Type B pancreatic cell (in vitro differentiated cells): Measurements from ENCODE around the gene RYR2. TPM values are rescaled to one million over a fixed set of nuclear protein-coding genes. Genes with fewer than 3 reads are reported as not detected.

ENCODE experiments used
- DNase-seq: peaks from one replicate; pipeline ENCODE4 v3.0.0; 2021; ENCODE audit warnings: mixed read lengths; ENCODE audit not compliant: unreplicated experiment; ENCODE audit errors: extremely low spot score
- H3K27ac Mint-ChIP-seq: 2 replicates; pipeline ENCODE4 v1.8.0; 2021; ENCODE audit warnings: mild to moderate bottlenecking, mixed read lengths
- H3K27me3 Mint-ChIP-seq: 2 replicates; pipeline ENCODE4 v1.8.0; 2021; ENCODE audit warnings: mixed read lengths
- H3K36me3 Mint-ChIP-seq: 2 replicates; pipeline ENCODE4 v1.8.0; 2021; ENCODE audit warnings: mixed read lengths
- H3K4me1 Mint-ChIP-seq: one replicate; pipeline ENCODE4 v1.8.0; 2021; ENCODE audit warnings: mixed read lengths; ENCODE audit not compliant: unreplicated experiment
- H3K4me3 Mint-ChIP-seq: 2 replicates; pipeline ENCODE4 v1.8.0; 2021; ENCODE audit warnings: mild to moderate bottlenecking, mixed read lengths
- H3K9me3 Mint-ChIP-seq: 2 replicates; pipeline ENCODE4 v1.8.0; 2021; ENCODE audit warnings: mixed read lengths
- CTCF ChIP-seq: fragments of 200-600 bp; sonication (generic); conservative IDR thresholded peaks from 2 replicates; pipeline ENCODE4 v1.5.0; 2021; ENCODE audit warnings: antibody characterized with exemption, mild to moderate bottlenecking
- total RNA-seq: library from RNA; stranded (reverse); gene quantifications from 2 replicates; pipeline ENCODE4 v1.2.1, GENCODE V29; 2021; ENCODE audit warnings: low replicate concordance

RYR2 gene
- total RNA-seq, 1 donor from 2014 or later: 0.58 TPM

- Mint-ChIP-seq H3K36me3 (no peaks in the 10 kb centered on the region), H3K27ac (no peak overlapping the region), H3K27me3 (peaks cover 38% of the 10 kb centered on the region), H3K9me3 (no peaks in the 10 kb centered on the region), H3K4me1 (no peaks in the 10 kb centered on the region), H3K4me3 (no peak overlapping the region)
- DNase-seq: no peak
- TF ChIP-seq CTCF: no peak
Observed at GRCh38 chr1:237035759-237036158, 6.2 kb upstream of the RYR2 start.

- H3K36me3 Mint-ChIP-seq: no peaks in the 10 kb centered on the region
- H3K4me1 Mint-ChIP-seq: peaks cover 5% of the 10 kb centered on the region
- DNase-seq: no peak
- H3K4me3 Mint-ChIP-seq: no peak overlapping the region
- no peaks in the 10 kb centered on the region for H3K9me3 Mint-ChIP-seq
- TF ChIP-seq CTCF: no peak
- H3K27me3 Mint-ChIP-seq: peaks cover 30% of the 10 kb centered on the region
- H3K27ac Mint-ChIP-seq: no peak overlapping the region
Observed at GRCh38 chr1:237038211-237038610, 3.8 kb upstream of the RYR2 start.

- Mint-ChIP-seq H3K4me3 (no peak overlapping the region), H3K36me3 (no peaks in the 10 kb centered on the region), H3K27me3 (peaks cover 19% of the 10 kb centered on the region), H3K9me3 (no peaks in the 10 kb centered on the region), H3K27ac (no peak overlapping the region), H3K4me1 (peaks cover 8% of the 10 kb centered on the region)
- no peak for DNase-seq
- no peak for TF ChIP-seq CTCF
Observed at GRCh38 chr1:237040823-237041222, 1.2 kb upstream of the RYR2 start.

GRCh38 chr1:237041461-237041794 is 556 bp upstream of the RYR2 start:
- Mint-ChIP-seq H3K27ac (no peak overlapping the region), H3K9me3 (no peaks in the 10 kb centered on the region), H3K4me1 (peaks cover 8% of the 10 kb centered on the region), H3K4me3 (peak overlapping the region; percentile 86), H3K27me3 (peaks cover 19% of the 10 kb centered on the region), H3K36me3 (no peaks in the 10 kb centered on the region)
- TF ChIP-seq CTCF: no peak
- DNase-seq: no peak

- no peak overlapping the region for H3K27ac Mint-ChIP-seq
- H3K27me3 Mint-ChIP-seq: peaks cover 19% of the 10 kb centered on the region
- H3K4me1 Mint-ChIP-seq: peaks cover 8% of the 10 kb centered on the region
- no peaks in the 10 kb centered on the region for H3K36me3 Mint-ChIP-seq
- DNase-seq: no peak
- H3K4me3 Mint-ChIP-seq: peak overlapping the region; percentile 85
- no peaks in the 10 kb centered on the region for H3K9me3 Mint-ChIP-seq
- no peak for TF ChIP-seq CTCF
Observed at GRCh38 chr1:237042526-237042891, 525 bp downstream of the RYR2 start.

GRCh38 chr1:237042892-237043576 is 1.1 kb downstream of the RYR2 start:
- DNase-seq: no peak
- no peak for TF ChIP-seq CTCF
- H3K9me3 Mint-ChIP-seq: no peaks in the 10 kb centered on the region
- peaks cover 8% of the 10 kb centered on the region for H3K4me1 Mint-ChIP-seq
- H3K27me3 Mint-ChIP-seq: peaks cover 19% of the 10 kb centered on the region
- no peak overlapping the region for H3K27ac Mint-ChIP-seq
- H3K4me3 Mint-ChIP-seq: peak overlapping the region; percentile 85
- H3K36me3 Mint-ChIP-seq: no peaks in the 10 kb centered on the region
